HEK293 (cell line): ENCODE measurements around the gene SLC41A1.

Source experiments
- CTCF ChIA-PET: fragments of 350-600 bp; formaldehyde crosslinking; extraction: SDS; loops from one replicate; lab custom pipeline; 2021; ENCODE audit warnings: antibody characterized with exemption; lab: Yijun Ruan, JAX
- POLR2A ChIA-PET: fragments of 300-600 bp; formaldehyde crosslinking; extraction: SDS; loops from one replicate; lab custom pipeline; 2020; ENCODE audit warnings: antibody characterized with exemption, inconsistent platforms; lab: Yijun Ruan, JAX
- H3K27ac ChIP-seq: fragments of 200-500 bp; sonication (Bioruptor generic); 2 replicates; pipeline ENCODE4 v1.5.1; 2014; ENCODE audit warnings: low read depth, low read length, control low read depth, inconsistent platforms; ENCODE audit errors: extremely low read depth
- H3K36me3 ChIP-seq, 2 experiments: fragments of 200-500 bp in 1 of 2; sonication (Bioruptor generic) in 1 of 2; 1 replicate in 1 of 2; 2 replicates in 1 of 2; pipeline ENCODE4 v1.5.1; 2014 to 2017; ENCODE audit warnings: inconsistent platforms in 2 of 2, low read length in 2 of 2; ENCODE audit not compliant: control insufficient read depth in 2 of 2, insufficient read depth in 1 of 2
- H3K4me1 ChIP-seq: fragments of 200-500 bp; sonication (Bioruptor generic); 2 replicates; pipeline ENCODE4 v1.5.1; 2014; ENCODE audit warnings: mild to moderate bottlenecking, low read length, inconsistent platforms; ENCODE audit not compliant: control insufficient read depth, insufficient read depth
- H3K4me3 ChIP-seq: 2 replicates; pipeline ENCODE4 v1.5.1; 2011; ENCODE audit warnings: low read depth, mild to moderate bottlenecking, control low read depth, low read length, moderate library complexity
- H3K9me3 ChIP-seq: fragments of 200-500 bp; sonication (Bioruptor generic); 2 replicates; pipeline ENCODE4 v1.5.1; 2014; ENCODE audit warnings: low read depth, low read length, inconsistent platforms; ENCODE audit not compliant: control insufficient read depth, insufficient read depth
- GLI2 ChIP-seq: fragments of 450-650 bp; formaldehyde crosslinking; IDR thresholded peaks from 2 replicates; pipeline ENCODE4; 2017; ENCODE audit warnings: missing biosample characterization, missing genetic modification characterization, low read depth, borderline replicate concordance
- GLIS1 ChIP-seq: fragments of 450-650 bp; formaldehyde crosslinking; IDR thresholded peaks from 2 replicates; pipeline ENCODE4 v1.5.1; 2016; ENCODE audit warnings: missing biosample characterization, missing genetic modification characterization
- OSR2 ChIP-seq: fragments of 450-650 bp; formaldehyde crosslinking; IDR thresholded peaks from 2 replicates; pipeline ENCODE4 v1.5.1; 2016; ENCODE audit warnings: missing biosample characterization, missing genetic modification characterization
- SETDB1 ChIP-seq: IDR thresholded peaks from one replicate; pipeline ENCODE4 v1.6.1; 2017; ENCODE audit warnings: mild to moderate bottlenecking, low read length, moderate library complexity, mixed read lengths; ENCODE audit not compliant: insufficient read length
- ZFP69B ChIP-seq: fragments of 450-650 bp; formaldehyde crosslinking; IDR thresholded peaks from 2 replicates; pipeline ENCODE4 v1.5.1; 2016; ENCODE audit warnings: missing biosample characterization, missing genetic modification characterization
- ZNF140 ChIP-seq: fragments of 450-650 bp; formaldehyde crosslinking; IDR thresholded peaks from 2 replicates; pipeline ENCODE4 v1.5.1; 2016; ENCODE audit warnings: missing biosample characterization, missing genetic modification characterization
- ZNF146 ChIP-seq: fragments of 450-650 bp; formaldehyde crosslinking; IDR thresholded peaks from 2 replicates; pipeline ENCODE4 v1.5.1; 2016; ENCODE audit warnings: missing biosample characterization, missing genetic modification characterization
- ZNF169 ChIP-seq: fragments of 450-650 bp; formaldehyde crosslinking; IDR thresholded peaks from 2 replicates; pipeline ENCODE4 v1.5.1; 2016; ENCODE audit warnings: missing biosample characterization, missing genetic modification characterization
- ZNF2 ChIP-seq: fragments of 450-650 bp; formaldehyde crosslinking; IDR thresholded peaks from 2 replicates; pipeline ENCODE4 v1.5.1; 2016; ENCODE audit warnings: missing biosample characterization, missing genetic modification characterization
- ZNF239 ChIP-seq: fragments of 450-650 bp; formaldehyde crosslinking; IDR thresholded peaks from 2 replicates; pipeline ENCODE4 v1.5.1; 2016; ENCODE audit warnings: missing biosample characterization, missing genetic modification characterization
- ZNF266 ChIP-seq: fragments of 450-650 bp; formaldehyde crosslinking; IDR thresholded peaks from 2 replicates; pipeline ENCODE4 v1.5.1; 2016; ENCODE audit warnings: missing biosample characterization, missing genetic modification characterization, low read depth
- ZNF324 ChIP-seq: fragments of 450-650 bp; formaldehyde crosslinking; IDR thresholded peaks from 2 replicates; pipeline ENCODE4 v1.5.1; 2016; ENCODE audit warnings: missing biosample characterization, missing genetic modification characterization
- ZNF426 ChIP-seq: fragments of 450-650 bp; formaldehyde crosslinking; IDR thresholded peaks from 2 replicates; pipeline ENCODE4 v1.5.1; 2017; ENCODE audit warnings: missing biosample characterization, missing genetic modification characterization, mild to moderate bottlenecking, inconsistent platforms, moderate library complexity
- ZNF433 ChIP-seq: fragments of 450-650 bp; formaldehyde crosslinking; IDR thresholded peaks from 2 replicates; pipeline ENCODE4 v1.5.1; 2016; ENCODE audit warnings: missing biosample characterization, missing genetic modification characterization, low read depth
- ZNF626 ChIP-seq: fragments of 450-650 bp; sonication (Bioruptor Pico); formaldehyde crosslinking; IDR thresholded peaks from 2 replicates; pipeline ENCODE4 v1.5.1; 2018; ENCODE audit warnings: missing biosample characterization, missing genetic modification characterization, inconsistent platforms
- ZNF768 ChIP-seq: fragments of 450-650 bp; formaldehyde crosslinking; IDR thresholded peaks from 2 replicates; pipeline ENCODE4 v1.5.1; 2018; ENCODE audit warnings: missing biosample characterization, mild to moderate bottlenecking, missing genetic modification characterization
- ZNF843 ChIP-seq: fragments of 450-650 bp; formaldehyde crosslinking; IDR thresholded peaks from 2 replicates; pipeline ENCODE4 v1.5.1; 2016; ENCODE audit warnings: missing biosample characterization, missing genetic modification characterization
- TF ChIP-seq, protein P1 (sequence below): fragments of 450-650 bp; formaldehyde crosslinking; IDR thresholded peaks from 2 replicates; pipeline ENCODE4 v1.5.1; 2016; ENCODE audit warnings: missing biosample characterization, missing genetic modification characterization
- TF ChIP-seq, protein P2 (sequence below): fragments of 450-650 bp; formaldehyde crosslinking; IDR thresholded peaks from 2 replicates; pipeline ENCODE4 v1.5.1; 2017; ENCODE audit warnings: missing biosample characterization, missing genetic modification characterization

The SLC41A1 gene

DNA sequence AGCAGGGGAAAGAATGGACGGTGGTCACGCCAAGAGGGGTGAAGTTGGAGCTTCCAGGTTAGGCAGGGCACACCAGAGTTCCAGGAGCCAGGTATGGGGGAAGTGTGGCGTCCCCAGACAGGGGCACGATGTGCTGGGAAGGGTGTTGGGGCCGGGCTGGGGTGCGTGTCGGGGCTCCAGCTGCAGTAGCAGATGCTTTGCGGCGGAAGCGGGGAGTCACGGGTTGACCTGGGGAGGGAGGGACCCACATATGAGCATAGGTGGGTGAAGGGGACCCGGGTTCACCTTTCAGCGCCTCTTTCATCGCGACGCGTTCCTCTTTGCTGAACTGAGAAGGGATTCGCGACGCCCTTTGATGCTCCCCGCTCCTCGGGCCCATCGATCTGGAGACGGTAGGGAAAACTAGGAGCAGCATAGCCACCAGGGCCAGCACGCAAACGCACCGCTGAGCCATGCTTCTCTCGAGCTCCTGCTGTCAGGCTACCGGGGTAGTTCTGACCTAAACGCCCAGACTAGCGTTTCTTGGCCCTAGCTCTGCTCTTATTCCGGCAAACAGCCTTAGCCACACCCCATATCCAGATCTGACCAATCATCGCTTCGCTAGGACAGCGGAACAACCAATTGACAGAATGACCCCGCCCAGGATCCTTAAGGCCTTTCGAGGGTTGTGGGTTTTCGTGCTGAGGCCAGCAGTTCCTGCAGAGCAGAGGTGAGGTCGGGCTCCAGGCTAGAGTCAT lies 36.8 kb upstream of the SLC41A1 start, which contains the start of gene PM20D1:
Gene PM20D1, minus strand, starts transcription at position 514 of the 737 bp plus-strand sequence. Its CDS starts 60 bp downstream, at position 454.
- Histone ChIP-seq H3K4me3 (no peak within 1 kb of the TSS), H3K9me3 (no peaks in the 10 kb centered on the region), H3K27ac (no peak within 1 kb of the TSS), H3K36me3 (no peaks in the 10 kb centered on the region), H3K4me1 (no peaks in the 10 kb centered on the region)
- no peak for TF ChIP-seq ZNF626 (tag by site-specific recombination)
- TF ChIP-seq ZNF169 (tag by site-specific recombination): no peak
- TF ChIP-seq ZFP69B (tag by site-specific recombination): no peak
- no peak for TF ChIP-seq ZNF433 (tag by site-specific recombination)
- TF ChIP-seq ZNF2: no peak
- TF ChIP-seq, protein P1, sequence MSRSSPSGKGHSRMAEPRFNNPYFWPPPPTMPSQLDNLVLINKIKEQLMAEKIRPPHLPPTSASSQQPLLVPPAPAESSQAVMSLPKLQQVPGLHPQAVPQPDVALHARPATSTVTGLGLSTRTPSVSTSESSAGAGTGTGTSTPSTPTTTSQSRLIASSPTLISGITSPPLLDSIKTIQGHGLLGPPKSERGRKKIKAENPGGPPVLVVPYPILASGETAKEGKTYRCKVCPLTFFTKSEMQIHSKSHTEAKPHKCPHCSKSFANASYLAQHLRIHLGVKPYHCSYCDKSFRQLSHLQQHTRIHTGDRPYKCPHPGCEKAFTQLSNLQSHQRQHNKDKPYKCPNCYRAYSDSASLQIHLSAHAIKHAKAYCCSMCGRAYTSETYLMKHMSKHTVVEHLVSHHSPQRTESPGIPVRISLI: no peak
- TF ChIP-seq GLIS1 (tag by site-specific recombination): no peak
- no peak for TF ChIP-seq ZNF324 (tag by site-specific recombination)
- TF ChIP-seq OSR2 (tag by site-specific recombination): no peak
- no peak for TF ChIP-seq GLI2 (tag by site-specific recombination)
- no peak for TF ChIP-seq ZNF266 (tag by site-specific recombination)
- TF ChIP-seq ZNF140 (tag by site-specific recombination): no peak
- TF ChIP-seq ZNF843 (tag by site-specific recombination): no peak
- no peak for TF ChIP-seq ZNF239 (tag by site-specific recombination)
- TF ChIP-seq SETDB1: no peak
- no peak for TF ChIP-seq ZNF146 (tag by site-specific recombination)
- TF ChIP-seq ZNF768: no peak
- ChIA-PET POLR2A (no interaction called here), CTCF (interaction anchor here (0.6 to 1.5 kb wide), 2 partner anchors 127 to 495 kb away, joined by 3 to 7 read pairs; no protein-coding TSS in a partner anchor)

DNA sequence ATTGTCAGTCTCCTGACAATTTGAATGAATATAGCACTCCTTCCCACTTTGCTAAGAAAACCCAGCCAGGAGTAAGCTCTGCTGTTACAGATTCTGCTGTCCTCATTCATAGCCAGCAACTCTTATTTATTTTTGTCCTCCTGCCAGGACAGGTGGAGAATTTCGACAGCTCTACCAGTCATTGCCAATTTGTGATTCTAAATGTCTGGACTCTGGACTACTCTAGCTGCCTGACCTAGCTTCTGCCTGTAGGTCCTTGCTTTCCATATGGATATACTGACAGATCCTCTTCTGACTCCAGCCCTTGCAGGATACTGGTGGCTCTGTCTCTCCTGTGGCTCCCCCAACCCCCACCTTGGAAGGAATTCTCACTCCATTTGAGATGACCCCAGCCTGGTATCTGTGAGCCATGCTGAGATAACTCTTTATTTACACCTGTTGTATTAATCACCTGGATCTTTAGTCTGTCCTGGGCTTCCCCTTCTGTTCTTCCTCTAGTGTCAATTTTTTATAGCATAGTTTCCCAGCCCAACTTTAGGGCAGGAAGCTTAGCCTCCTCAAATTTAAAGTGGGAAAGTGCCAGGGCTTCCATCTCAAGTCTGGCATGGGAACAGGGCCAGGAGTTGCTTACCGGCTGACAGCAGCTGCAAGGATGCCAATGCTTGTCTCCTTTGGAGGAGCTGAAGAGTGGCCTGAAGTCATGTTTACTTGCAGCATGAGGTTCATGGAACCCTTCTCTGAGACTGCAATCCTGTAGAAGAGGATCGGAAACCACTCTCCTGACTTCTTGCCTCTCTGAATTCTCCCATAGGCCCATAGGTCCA lies 30.2 kb upstream of the SLC41A1 start:
- no peak for TF ChIP-seq ZNF426 (tag by site-specific recombination)
- no peak for TF ChIP-seq GLIS1 (tag by site-specific recombination)
- TF ChIP-seq, protein P2, sequence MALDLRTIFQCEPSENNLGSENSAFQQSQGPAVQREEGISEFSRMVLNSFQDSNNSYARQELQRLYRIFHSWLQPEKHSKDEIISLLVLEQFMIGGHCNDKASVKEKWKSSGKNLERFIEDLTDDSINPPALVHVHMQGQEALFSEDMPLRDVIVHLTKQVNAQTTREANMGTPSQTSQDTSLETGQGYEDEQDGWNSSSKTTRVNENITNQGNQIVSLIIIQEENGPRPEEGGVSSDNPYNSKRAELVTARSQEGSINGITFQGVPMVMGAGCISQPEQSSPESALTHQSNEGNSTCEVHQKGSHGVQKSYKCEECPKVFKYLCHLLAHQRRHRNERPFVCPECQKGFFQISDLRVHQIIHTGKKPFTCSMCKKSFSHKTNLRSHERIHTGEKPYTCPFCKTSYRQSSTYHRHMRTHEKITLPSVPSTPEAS: no peak
- TF ChIP-seq, all 188 proteins: peak for 0
- H3K4me1 ChIP-seq: no peaks in the 10 kb centered on the region
- H3K36me3 ChIP-seq: no peaks in the 10 kb centered on the region
- CTCF ChIA-PET: interaction anchor here (0.6 to 1.5 kb wide), 3 partner anchors 51 to 186 kb away, joined by 3 to 4 read pairs (median 3); no protein-coding TSS in a partner anchor
- H3K4me3 ChIP-seq: no peak overlapping the region
- POLR2A ChIA-PET: no interaction called here
- no peaks in the 10 kb centered on the region for H3K9me3 ChIP-seq
- H3K27ac ChIP-seq: no peak overlapping the region
